ENCODE results near the gene GPR39.

Gene GPR39

GRCh38 chr2:132633635-132634034, 217.0 kb downstream of the GPR39 start:
- Histone ChIP-seq H3K14ac (ENCODE audit: low read length) (no peak overlapping the region), H3K23ac (ENCODE audit: low read length) (no peak overlapping the region), H2BK5ac (ENCODE audit: low read depth, low read length, poor library complexity) (no peak overlapping the region), H3K4me3 (ENCODE audit: low read depth, low read length) (no peak overlapping the region), H3K4me1 (ENCODE audit: control insufficient read depth in 1 of 2, insufficient read depth in 2 of 2, low read length in 2 of 2) (peaks cover 6 to 13% of the 10 kb centered on the region in 2 experiments), H3K27me3 (ENCODE audit: insufficient read depth, low read length) (no peaks in the 10 kb centered on the region), H3K9ac (ENCODE audit: low read length) (no peak overlapping the region), H3K27ac (ENCODE audit: low read depth, low read length) (no peak overlapping the region), H2BK12ac (ENCODE audit: low read length) (no peak overlapping the region), H4K8ac (ENCODE audit: low read depth, low read length) (no peak overlapping the region), H4K91ac (ENCODE audit: low read depth, low read length) (no peak overlapping the region), H2BK120ac (ENCODE audit: insufficient read depth, low read length, poor library complexity) (no peak overlapping the region), H3K4ac (ENCODE audit: low read depth, low read length) (no peak overlapping the region), H4K12ac (ENCODE audit: low read depth, low read length) (no peak overlapping the region), H3K18ac (ENCODE audit: low read length) (no peak overlapping the region), H3K79me1 (ENCODE audit: low read length) (no peaks in the 10 kb centered on the region), H3K79me2 (ENCODE audit: control insufficient read depth, insufficient read depth, low read length, poor library complexity) (no peaks in the 10 kb centered on the region), H2AK5ac (ENCODE audit: low read length) (no peak overlapping the region), H3K4me2 (ENCODE audit: low read length) (no peak overlapping the region), H3K36me3 (ENCODE audit: control insufficient read depth in 1 of 2, insufficient read depth in 2 of 2, low read length in 2 of 2) (no peaks in the 10 kb centered on the region), H2AFZ (ENCODE audit: insufficient read depth, low read length, poor library complexity) (no peak overlapping the region), H3K9me3 (ENCODE audit: insufficient read depth, low read depth, low read length) (no peaks in the 10 kb centered on the region)
- no peak for DNase-seq
- WGBS (ENCODE audit: extremely low coverage, insufficient coverage, insufficient read length): 100% methylated on average over 1 of the region's 2 CpGs

- Histone ChIP-seq H3K4me2 (ENCODE audit: low read length) (no peak overlapping the region), H3K14ac (ENCODE audit: low read length) (no peak overlapping the region), H3K18ac (ENCODE audit: low read length) (no peak overlapping the region), H3K9me3 (ENCODE audit: insufficient read depth, low read depth, low read length) (no peaks in the 10 kb centered on the region), H2AK5ac (ENCODE audit: low read length) (no peak overlapping the region), H3K4me1 (ENCODE audit: control insufficient read depth in 1 of 2, insufficient read depth in 2 of 2, low read length in 2 of 2) (peaks cover 7 to 10% of the 10 kb centered on the region in 2 experiments), H4K91ac (ENCODE audit: low read depth, low read length) (no peak overlapping the region), H3K27ac (ENCODE audit: low read depth, low read length) (no peak overlapping the region), H3K9ac (ENCODE audit: low read length) (no peak overlapping the region), H3K4ac (ENCODE audit: low read depth, low read length) (no peak overlapping the region), H3K4me3 (ENCODE audit: low read depth, low read length) (no peak overlapping the region), H2BK5ac (ENCODE audit: low read depth, low read length, poor library complexity) (no peak overlapping the region), H2AFZ (ENCODE audit: insufficient read depth, low read length, poor library complexity) (no peak overlapping the region), H3K23ac (ENCODE audit: low read length) (no peak overlapping the region), H4K8ac (ENCODE audit: low read depth, low read length) (no peak overlapping the region), H4K12ac (ENCODE audit: low read depth, low read length) (no peak overlapping the region), H3K36me3 (ENCODE audit: control insufficient read depth in 1 of 2, insufficient read depth in 2 of 2, low read length in 2 of 2) (no peaks in the 10 kb centered on the region), H2BK120ac (ENCODE audit: insufficient read depth, low read length, poor library complexity) (no peak overlapping the region), H3K27me3 (ENCODE audit: insufficient read depth, low read length) (no peaks in the 10 kb centered on the region), H3K79me2 (ENCODE audit: control insufficient read depth, insufficient read depth, low read length, poor library complexity) (no peaks in the 10 kb centered on the region), H2BK12ac (ENCODE audit: low read length) (no peak overlapping the region), H3K79me1 (ENCODE audit: low read length) (no peaks in the 10 kb centered on the region)
- DNase-seq: no peak
- no CpG with 5 or more reads among the region's 1 CpG for WGBS (ENCODE audit: extremely low coverage, insufficient coverage, insufficient read length)
Observed at GRCh38 chr2:132636346-132636745, 219.7 kb downstream of the GPR39 start.

- H3K9ac ChIP-seq (ENCODE audit: low read length): no peak overlapping the region
Observed at GRCh38 chr2:132638313-132639040, 221.9 kb downstream of the GPR39 start.

GRCh38 chr2:132640116-132640515, 223.5 kb downstream of the GPR39 start:
- Histone ChIP-seq H3K9ac (ENCODE audit: low read length) (no peak overlapping the region), H4K8ac (ENCODE audit: low read depth, low read length) (no peak overlapping the region), H2BK5ac (ENCODE audit: low read depth, low read length, poor library complexity) (no peak overlapping the region), H3K4ac (ENCODE audit: low read depth, low read length) (no peak overlapping the region), H3K14ac (ENCODE audit: low read length) (no peak overlapping the region), H3K18ac (ENCODE audit: low read length) (no peak overlapping the region), H3K9me3 (ENCODE audit: insufficient read depth, low read depth, low read length) (no peaks in the 10 kb centered on the region), H3K4me1 (ENCODE audit: control insufficient read depth in 1 of 2, insufficient read depth in 2 of 2, low read length in 2 of 2) (peaks cover 0 to 2% of the 10 kb centered on the region in 2 experiments), H3K27me3 (ENCODE audit: insufficient read depth, low read length) (no peaks in the 10 kb centered on the region), H3K27ac (ENCODE audit: low read depth, low read length) (no peak overlapping the region), H3K23ac (ENCODE audit: low read length) (no peak overlapping the region), H3K4me3 (ENCODE audit: low read depth, low read length) (no peak overlapping the region), H2AFZ (ENCODE audit: insufficient read depth, low read length, poor library complexity) (no peak overlapping the region), H2BK12ac (ENCODE audit: low read length) (no peak overlapping the region), H3K4me2 (ENCODE audit: low read length) (no peak overlapping the region), H3K36me3 (ENCODE audit: control insufficient read depth in 1 of 2, insufficient read depth in 2 of 2, low read length in 2 of 2) (no peaks in the 10 kb centered on the region), H2BK120ac (ENCODE audit: insufficient read depth, low read length, poor library complexity) (no peak overlapping the region), H4K91ac (ENCODE audit: low read depth, low read length) (no peak overlapping the region), H2AK5ac (ENCODE audit: low read length) (no peak overlapping the region), H3K79me2 (ENCODE audit: control insufficient read depth, insufficient read depth, low read length, poor library complexity) (no peaks in the 10 kb centered on the region), H3K79me1 (ENCODE audit: low read length) (no peaks in the 10 kb centered on the region), H4K12ac (ENCODE audit: low read depth, low read length) (no peak overlapping the region)
- no peak for DNase-seq

More at GRCh38 chr2:132638313-132639040, 221.9 kb downstream of the GPR39 start:
- no peak overlapping the region for H3K4me3 ChIP-seq (ENCODE audit: low read depth, low read length)
- no peak overlapping the region for H2BK5ac ChIP-seq (ENCODE audit: low read depth, low read length, poor library complexity)
- H4K8ac ChIP-seq (ENCODE audit: low read depth, low read length): no peak overlapping the region
- no peaks in the 10 kb centered on the region for H3K36me3 ChIP-seq (ENCODE audit: control insufficient read depth in 1 of 2, insufficient read depth in 2 of 2, low read length in 2 of 2)
- no peak overlapping the region for H2BK120ac ChIP-seq (ENCODE audit: insufficient read depth, low read length, poor library complexity)
- no CpG with 5 or more reads among the region's 5 CpGs for WGBS (ENCODE audit: extremely low coverage, insufficient coverage, insufficient read length)
- H3K14ac ChIP-seq (ENCODE audit: low read length): no peak overlapping the region
- peaks cover 2 to 3% of the 10 kb centered on the region in 2 experiments for H3K4me1 ChIP-seq (ENCODE audit: control insufficient read depth in 1 of 2, insufficient read depth in 2 of 2, low read length in 2 of 2)
- no peak overlapping the region for H3K27ac ChIP-seq (ENCODE audit: low read depth, low read length)
- no peaks in the 10 kb centered on the region for H3K79me1 ChIP-seq (ENCODE audit: low read length)
- H3K27me3 ChIP-seq (ENCODE audit: insufficient read depth, low read length): no peaks in the 10 kb centered on the region
- no peak overlapping the region for H4K91ac ChIP-seq (ENCODE audit: low read depth, low read length)
- H2BK12ac ChIP-seq (ENCODE audit: low read length): no peak overlapping the region
- no peak overlapping the region for H3K4ac ChIP-seq (ENCODE audit: low read depth, low read length)
- H3K18ac ChIP-seq (ENCODE audit: low read length): no peak overlapping the region
- H3K23ac ChIP-seq (ENCODE audit: low read length): no peak overlapping the region
- H3K79me2 ChIP-seq (ENCODE audit: control insufficient read depth, insufficient read depth, low read length, poor library complexity): no peaks in the 10 kb centered on the region
- no peak for DNase-seq
- no peak overlapping the region for H3K4me2 ChIP-seq (ENCODE audit: low read length)
- H2AFZ ChIP-seq (ENCODE audit: insufficient read depth, low read length, poor library complexity): no peak overlapping the region
- no peak overlapping the region for H4K12ac ChIP-seq (ENCODE audit: low read depth, low read length)
- no peak overlapping the region for H2AK5ac ChIP-seq (ENCODE audit: low read length)
- no peaks in the 10 kb centered on the region for H3K9me3 ChIP-seq (ENCODE audit: insufficient read depth, low read depth, low read length)

Data from trophoblast cell (in vitro differentiated cells and primary cell).